ENCODE results near the gene DYSF.

GRCh38 chr2:71451705-71452104 is 1.7 kb upstream of the DYSF start:
- TF ChIP-seq CTCF (conservative IDR thresholded peaks at IDR 0.05) (no peak), ZFX (IDR thresholded peaks at IDR 0.05) (no peak)

Measured in C4-2B (cell line).